ENCODE measurements around the gene LCAT.
"Not testable (repeated sequence)": the region's sequence is repeated elsewhere in the genome, so short reads cannot be mapped to it uniquely, and the experiment has no call there.

LCAT gene

DNA sequence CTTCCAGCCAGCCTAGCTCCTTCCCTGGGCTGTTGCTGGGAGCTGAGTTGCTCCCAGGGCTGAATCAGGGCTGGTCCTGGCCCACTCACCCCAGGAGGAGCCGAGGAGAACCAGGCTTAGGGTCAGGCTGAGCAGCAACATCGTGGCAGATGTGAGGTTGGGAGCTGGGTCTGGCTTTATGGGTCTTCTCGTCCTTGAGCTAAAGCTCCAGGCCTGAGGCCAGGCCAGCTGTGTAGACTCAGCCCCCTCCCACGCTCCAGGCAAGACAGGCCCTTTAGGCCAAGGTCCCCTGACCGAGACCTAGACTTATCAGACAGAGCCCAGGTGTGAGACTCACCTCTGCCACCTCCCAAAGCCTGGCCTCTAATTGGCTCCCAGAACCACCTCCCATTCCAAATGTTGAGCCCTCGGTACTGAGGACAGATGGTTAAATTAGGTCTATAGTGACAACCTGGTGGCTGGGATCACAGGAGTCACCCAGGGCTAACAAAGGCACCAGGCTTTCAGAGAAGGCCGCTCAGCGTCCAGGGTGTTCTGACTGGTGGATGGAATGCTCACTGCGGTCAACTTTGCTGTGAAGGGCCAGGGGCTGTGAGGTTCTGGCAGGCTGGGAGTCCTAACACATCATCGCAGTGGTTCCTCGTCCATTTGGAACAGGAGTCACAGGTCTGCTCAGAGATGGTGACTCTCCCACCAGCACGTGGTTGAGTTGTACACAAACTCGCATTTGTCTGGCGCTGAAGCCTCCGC, 12.0 kb downstream of the LCAT start, which contains the start of gene CTRL:
CTRL (minus strand) TSS at position 151 of the 750 bp plus-strand sequence; CDS start at position 141, 10 bp downstream.
- no peak for DNase-seq (ENCODE audit: low spot score)

DNA sequence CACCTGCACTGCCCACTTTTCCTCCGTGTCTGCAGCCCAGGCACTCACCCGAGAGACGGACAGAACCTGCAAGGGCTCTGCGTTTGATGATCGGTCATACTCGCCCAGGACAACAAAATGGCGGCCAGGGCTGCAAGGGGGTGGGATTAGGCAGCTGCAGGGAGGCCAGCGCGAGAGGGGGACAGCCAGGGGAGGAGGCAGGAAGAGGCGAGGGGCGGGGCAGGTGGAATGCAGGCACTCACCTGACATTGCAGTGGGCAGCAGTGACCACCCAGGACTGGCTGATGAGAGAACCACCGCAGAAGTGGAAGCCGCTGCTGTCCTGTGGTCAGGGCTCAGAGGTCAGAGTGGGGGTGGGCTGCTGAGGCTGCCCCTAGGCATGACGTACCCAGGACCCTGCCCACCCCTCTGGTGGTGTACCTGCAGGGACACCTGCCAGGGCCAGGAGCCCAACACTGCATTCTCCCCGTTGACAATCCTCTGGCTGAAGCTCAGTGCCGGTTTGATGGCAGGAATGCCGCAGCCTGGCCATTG, 13.2 kb downstream of the LCAT start:
- DNase-seq (ENCODE audit: low spot score) = no peak

DNA sequence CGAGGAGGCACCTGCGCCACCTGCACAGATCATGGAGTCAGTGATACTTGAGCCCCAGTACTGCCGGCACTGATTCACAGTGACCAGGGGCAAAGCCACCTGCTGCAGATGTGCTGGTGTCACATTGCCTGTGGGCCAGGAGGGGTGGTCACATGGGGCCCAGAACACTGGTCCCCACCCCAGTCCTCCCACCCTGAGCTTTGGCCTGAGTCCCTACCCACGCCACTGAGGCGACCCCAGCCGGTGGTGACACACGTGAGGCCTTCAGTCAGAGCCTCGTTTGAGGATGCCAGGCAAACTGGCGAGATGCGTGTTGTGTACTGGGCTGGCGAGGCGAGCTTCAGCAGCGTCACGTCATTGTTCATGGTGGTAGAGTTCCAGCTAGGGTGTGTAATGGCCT, 13.7 kb downstream of the LCAT start:
- no peak for DNase-seq (ENCODE audit: low spot score)

DNA sequence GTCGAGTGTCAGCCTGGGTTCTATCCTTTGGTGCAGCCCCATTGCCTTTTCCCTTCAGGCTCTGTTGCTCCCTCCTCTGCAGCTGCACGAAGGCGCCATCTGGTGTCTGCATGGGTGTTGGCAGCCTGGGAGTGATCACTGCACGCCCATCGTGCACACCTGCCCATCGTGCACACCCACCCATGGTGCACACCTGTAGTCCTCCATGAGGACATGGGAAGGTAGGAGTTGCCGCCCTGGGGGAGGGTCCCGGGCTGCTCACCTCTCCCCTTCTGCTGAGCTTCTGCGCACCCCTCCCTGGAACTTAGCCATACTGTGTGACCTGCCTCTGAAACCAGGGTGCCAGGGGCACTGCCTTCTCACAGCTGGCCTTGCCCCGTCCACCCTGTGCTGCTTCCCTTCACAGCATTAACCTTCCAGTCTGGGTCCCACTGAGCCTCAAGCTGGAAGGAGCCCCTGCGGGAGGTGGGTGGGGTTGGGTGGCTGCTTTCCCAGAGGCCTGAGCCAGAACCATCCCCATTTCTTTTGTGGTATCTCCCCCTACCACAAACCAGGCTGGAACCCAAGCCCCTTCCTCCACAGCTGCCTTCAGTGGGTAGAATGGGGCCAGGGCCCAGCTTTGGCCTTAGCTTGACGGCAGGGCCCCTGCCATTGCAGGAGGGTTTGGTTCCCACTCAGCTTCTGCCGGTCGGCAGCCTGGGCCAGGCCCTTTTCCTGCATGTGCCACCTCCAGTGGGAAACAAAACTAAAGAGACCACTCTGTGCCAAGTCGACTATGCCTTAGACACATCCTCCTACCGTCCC, 15.2 kb downstream of the LCAT start:
- DNase-seq (ENCODE audit: low spot score) = peak; percentile 50

DNA sequence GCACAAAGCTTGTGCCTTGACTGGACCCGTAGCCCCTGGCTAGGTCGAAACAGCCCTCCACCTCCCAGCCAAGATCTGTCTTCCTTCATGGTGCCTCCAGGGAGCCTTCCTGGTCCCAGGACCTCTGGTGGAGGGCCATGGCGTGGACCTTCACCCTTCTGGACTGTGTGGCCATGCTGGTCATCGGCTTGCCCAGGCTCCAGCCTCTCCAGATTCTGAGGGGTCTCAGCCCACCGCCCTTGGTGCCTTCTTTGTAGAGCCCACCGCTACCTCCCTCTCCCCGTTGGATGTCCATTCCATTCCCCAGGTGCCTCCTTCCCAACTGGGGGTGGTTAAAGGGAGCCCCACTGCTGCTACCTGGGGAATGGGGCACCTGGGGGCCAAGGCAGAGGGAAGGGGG, 15.8 kb downstream of the LCAT start:
- DNase-seq (ENCODE audit: low spot score) = no peak

DNA sequence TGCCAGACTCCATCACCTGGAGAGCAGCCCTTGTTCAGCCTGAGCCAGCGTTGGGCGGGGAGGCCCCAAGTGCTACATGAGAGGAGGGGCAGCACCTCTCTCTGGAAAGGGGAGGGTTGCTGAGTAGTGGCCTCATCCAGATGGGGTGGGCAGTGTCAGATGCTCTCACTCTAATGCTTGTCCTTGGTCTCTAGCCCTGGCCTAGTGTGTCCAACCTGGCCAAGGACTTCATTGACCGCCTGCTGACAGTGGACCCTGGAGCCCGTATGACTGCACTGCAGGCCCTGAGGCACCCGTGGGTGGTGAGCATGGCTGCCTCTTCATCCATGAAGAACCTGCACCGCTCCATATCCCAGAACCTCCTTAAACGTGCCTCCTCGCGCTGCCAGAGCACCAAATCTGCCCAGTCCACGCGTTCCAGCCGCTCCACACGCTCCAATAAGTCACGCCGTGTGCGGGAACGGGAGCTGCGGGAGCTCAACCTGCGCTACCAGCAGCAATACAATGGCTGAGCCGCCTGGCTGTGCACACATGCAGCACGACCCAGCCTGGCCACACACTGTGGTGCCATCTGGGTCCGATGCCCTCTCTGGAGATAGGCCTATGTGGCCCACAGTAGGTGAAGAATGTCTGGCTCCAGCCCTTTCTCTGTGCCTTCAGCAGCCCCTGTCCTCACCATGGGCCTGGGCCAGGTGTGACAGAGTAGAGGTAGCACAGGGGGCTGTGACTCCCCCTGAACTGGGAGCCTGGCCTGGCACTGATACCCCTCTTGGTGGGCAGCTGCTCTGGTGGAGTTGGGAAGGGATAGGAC, 16.6 kb downstream of the LCAT start:
- no peak for DNase-seq (ENCODE audit: low spot score)

DNA sequence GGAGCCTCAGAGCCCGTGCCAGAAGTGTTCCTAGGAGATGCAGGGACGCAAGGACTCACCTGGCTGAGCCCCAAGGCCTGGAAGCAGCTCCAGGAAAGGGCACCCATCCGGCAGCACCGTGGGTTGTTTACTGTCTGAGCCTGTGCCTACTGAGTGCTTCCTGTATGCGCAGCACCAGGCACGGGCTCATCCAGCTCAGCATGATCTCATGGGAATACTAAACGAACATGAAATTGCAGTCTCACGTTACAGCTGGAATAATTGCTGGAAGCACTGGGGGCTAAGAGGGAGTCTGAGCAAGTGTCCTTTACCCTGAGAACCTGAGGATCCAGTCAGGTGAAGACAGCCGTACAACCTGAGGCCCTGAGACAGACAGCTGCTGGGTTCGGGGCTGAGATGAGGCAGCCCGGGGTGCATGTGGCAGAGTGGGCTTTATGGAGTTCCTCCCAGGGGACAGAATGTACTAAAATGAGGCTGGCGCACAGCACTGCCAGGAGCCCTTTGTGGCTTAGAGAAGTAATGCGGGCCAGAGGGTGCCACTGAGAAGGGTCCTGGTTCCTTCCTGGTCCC, 17.7 kb downstream of the LCAT start:
- no peak for DNase-seq (ENCODE audit: low spot score)

DNA sequence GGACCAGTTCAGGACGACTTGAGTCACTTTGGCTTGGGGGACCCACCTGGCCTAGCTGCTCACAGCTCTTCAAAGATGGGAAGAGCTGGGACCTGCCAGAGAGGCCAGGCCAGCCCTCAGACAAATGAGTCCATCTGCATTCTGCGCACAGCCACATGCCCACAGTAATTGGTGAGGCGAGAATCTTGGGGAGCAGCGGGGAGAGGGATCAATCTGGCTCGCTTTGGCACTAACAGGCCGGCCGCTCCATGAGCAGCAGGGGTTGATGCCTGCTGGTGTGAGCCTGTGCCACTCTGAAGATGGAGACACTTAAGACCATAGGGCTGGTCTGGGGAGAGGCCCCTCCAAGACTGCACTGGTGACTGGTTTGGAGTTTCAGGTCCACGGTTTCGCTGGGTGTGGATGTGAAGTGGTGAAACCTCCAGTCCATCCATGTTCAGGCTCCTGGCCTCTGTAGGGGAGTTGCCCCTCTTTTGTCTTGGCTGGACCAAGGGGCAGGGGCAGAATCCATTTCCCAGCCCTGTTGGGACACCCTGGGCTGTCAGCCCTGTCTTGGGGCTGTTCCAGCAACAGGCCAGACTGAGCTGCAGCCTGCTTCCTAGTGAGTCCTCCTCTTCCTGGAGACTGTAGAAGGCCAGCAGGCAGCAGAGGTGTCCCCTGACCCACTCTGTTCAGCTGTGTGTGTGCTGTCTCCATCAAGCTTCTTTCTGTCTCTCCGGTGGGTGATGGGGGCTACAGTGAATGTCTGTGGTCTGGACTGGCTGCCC, 19.6 kb downstream of the LCAT start:
- no peak for DNase-seq (ENCODE audit: low spot score)

DNA sequence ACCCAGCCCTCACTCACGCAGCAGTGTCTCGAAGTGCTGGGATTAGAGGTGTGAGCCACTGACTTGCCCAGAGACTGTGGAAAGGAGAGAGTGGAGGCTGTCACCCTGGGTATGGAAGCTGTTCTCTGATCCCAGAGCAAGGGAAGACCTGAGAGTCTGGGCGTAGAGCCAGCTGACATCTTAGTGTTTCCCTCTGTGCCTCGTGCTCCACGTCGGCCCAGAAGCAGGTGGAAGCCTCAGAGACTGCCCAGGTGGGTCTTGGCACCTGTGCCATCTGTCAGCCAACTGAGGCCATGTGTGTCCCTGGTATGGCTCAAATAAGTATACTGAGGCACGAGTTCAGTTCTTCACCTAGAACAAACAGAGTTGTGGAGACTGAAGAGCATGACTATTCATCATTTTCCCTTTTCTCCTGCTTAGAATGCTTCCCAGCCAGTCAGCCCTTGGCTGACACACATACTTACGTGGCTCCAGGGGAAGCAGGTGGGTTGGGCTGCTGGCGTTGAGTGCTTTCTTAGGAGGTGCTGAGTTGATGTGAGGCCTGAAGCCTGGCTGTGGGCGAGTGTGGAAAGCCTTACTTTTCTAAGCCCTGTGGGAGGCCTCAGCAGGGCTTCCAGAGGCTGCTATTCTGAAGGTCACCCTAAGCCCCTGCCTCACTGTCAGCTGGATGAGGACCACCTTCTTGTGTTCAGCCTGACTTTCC, 20.4 kb downstream of the LCAT start:
- no peak for DNase-seq (ENCODE audit: low spot score)

DNA sequence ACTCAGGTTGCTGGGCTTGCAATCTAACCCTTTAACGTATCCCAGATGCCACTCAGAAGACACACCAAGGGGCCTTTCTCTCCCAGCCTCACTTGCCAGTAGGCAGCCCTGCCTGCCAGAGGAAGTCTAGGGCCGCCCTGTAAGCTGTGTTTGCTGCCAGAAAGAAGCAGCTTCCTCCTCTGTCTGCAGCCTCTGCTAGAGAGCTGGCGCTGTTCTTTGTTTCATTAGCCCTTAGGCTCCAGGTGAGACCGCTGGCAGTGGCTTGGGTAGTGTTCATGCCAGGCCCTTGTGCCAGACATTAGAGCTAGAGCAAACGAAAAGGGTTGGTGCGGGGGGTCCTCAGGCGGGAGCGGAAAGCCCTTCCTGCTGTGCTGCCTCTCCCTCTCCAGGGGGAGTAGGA, 21.2 kb downstream of the LCAT start:
- no peak for DNase-seq (ENCODE audit: low spot score)

DNA sequence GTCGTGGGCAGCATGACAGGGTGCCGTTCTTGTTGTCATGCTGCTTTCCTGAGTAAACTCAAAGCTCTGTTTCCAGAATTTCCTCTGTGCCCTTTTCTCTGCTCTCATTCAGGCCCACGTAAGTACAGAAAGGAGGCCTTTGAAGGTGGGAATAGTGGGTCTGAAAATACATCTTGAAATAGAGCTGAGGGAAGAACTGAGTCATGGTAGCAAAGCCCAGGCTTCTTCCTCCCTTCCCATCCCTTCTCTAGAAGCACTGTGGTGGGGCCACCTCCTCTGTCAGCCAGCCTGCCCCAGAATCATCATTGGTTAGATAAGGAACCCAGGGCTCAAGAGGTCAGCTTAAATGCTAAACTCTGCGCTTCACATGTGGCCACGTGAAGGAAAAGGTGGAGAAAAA, 21.7 kb downstream of the LCAT start:
- DNase-seq (ENCODE audit: low spot score) = no peak

DNA sequence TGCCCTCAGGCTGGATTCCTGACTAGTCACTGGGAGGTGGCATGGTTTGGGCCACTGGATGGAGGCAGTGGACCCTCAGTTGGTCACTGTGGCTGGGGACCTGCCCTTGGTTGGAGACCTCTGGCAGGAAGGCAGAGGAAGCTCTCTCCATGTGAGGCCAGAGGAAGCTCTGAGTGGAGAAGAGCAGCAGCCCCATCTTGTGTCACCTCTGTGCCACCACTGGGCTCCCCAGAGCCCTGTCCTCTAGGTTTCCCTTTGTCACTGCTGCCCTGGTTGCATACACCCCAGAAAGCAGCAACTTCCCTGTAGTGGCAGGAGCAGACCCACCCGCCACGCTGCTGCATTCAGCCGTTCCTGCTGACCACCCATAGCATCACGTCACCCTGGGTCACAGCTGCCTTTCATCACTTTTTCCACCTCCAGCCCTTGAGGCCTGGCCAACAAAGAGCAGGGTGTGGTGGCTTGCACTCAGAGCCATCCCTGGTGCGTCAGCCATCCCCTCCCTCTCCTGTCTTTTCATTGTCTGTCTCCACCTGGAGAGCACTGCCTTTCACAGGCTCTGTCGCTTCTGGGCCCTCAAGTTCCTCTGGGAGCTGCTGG, 24.2 kb downstream of the LCAT start:
- DNase-seq (ENCODE audit: low spot score) = no peak

DNA sequence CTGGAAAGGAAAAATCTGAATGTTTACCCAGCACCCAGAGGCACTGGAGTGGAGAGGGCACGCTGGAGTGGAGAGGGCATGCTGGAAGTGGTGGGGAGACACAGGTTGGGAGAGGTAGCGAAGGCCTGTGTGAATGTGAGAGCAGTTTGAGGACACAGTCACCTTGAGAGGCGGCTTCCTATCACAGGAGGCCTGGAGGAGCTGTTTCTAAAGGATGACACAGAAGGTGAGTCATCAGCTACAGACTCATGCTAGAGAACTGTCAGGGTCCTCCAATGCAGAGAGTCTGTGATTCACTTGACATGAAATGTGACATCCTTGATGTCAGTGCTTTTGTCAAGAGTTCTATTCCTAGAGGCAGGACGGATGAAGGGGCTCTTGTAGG, 26.1 kb downstream of the LCAT start:
- DNase-seq (ENCODE audit: low spot score) = no peak

DNA sequence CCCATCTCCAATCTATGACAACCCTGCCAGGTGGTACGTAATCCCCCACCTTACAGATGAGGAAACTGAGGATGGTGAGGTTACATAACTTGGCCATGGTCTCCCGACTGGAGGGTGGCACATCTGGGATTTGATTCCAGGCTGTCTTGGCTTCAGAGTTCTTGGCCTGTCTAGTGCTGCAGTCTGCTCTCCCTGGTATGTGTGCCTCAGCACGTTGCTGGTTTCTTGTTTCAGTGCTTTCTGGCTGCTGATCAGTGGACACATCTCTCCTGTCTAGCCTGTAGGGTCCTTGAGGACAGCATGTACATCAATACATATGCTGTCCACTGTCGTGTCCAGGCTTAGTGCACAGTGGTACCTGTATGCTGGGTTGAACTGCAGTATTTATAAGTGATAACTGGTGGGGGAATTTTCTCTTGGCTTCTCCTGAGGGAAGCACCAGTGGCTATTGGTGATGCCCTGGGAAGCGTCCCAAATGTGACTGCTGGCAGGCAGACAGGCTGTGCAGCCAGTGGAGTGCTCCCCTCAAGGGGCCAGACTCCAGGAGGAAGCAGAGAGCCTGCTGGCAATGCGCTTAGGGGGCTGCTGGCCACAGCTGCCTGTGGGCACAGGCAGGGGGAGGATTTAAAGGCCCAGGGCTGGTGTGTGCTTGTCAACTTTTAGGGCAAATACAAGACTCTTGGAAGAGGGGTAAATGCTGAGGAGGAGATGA, 26.6 kb downstream of the LCAT start:
- no peak for DNase-seq (ENCODE audit: low spot score)

DNA sequence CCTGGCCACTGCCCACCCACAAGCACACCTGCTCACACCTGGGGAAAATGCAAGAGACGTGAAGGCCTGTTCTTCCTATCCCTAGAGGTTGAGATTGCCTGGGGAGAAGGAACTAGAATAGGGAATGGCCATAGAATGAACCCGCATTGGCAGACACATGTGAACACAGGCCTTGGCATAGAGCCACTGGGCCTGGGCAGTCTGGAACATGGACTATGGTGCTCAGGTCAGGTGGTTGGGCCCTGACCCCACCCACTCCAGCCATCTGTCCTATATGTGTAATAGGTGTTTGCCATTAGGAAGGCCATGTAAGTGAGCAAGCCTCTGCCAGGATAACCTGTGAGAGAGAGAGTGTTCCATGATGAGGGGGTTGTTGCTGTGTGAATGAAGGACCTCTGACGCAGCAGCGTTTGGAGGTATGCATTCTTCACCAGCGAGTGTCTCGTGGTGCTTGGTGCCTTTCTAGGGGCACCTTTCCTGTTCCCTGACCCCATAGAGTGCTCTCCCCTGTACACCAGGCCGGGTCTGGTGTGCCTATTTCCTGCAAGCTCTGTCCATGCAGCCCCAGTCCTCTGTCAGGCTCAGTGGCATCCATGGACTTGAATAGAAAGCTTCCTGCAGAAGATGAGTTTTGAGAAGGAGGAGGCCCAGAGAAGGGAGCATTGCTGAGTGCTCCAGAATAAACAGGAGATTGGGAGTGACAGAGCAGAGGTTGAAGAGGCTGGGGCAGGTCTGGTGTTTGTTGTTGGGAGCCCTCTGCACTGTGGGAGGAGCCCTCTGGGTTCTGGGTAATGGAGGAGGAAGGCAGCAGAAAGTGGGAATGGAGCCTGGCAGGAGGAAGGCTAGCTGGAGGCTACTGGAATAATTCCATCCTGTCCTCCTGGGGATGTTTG, 27.8 kb downstream of the LCAT start:
- DNase-seq (ENCODE audit: low spot score) = no peak

DNA sequence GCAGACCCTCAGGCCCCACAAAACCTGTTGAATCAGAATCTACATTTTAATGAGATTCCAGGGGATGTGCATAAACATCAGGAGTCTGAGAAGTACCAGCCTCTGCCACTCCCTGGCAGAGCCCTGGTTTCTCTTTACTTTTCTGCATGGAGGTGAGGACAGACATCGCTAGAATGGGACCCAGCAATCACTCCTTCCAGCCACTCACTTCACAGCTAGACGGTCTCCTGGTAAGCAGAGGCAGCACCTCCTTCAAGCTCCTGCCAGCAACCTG, 28.5 kb downstream of the LCAT start:
- DNase-seq (ENCODE audit: low spot score) = not testable (repeated sequence)

DNA sequence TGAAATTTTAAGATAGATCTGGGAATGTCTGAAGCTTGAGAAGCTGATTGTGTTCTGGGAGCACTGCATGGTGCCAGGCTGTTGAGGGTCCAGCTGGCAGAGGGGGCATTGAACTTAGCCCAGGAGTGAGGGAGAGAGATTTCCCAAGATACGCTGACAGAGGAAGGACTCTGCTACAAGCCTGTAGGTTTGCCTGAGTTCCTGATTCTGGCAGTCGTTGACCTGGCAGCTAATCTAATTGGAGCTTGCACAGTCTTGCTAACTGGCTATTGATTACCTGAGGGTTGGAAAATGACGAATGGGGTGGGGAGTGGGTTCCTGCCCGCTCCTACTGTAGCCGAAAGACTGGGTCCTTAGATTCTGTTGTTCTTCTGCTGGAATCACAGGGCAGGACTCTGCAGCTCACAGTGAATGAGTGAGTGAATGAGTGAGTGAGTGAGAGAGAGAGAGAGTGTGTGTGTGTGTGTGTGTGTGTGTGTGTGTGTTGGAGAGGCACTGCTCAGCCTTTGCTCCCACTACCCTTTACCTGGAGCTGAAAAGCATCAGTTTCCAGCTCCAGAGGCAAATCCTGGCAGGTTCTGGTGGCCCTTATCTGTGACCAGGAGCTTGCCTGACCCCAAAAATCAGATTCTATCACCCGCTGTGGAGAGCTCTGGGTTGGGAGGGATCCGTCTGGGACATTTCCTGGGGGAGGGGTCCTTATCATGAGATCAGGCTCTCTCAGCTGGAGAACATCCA, 29.0 kb downstream of the LCAT start:
- DNase-seq (ENCODE audit: low spot score) = no peak

DNA sequence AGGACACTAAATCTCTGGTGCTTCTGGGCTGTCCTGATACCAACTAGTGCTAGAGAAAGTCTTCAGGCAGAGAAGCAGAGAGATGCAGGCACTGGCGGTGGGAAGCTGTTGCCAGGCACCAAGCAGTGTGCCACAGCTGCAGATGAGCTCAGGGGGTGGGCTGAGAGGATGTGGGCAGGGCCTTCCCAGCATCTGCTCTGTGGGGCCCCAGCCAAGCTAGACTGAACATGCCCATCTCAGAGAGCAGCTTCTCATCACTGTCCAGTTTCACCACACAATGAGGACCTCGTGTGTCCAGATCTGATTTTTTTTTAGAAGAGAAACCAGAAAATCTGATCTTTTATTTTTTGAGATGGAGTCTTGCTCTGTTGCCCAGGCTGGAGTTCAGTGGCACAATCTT, 33.8 kb downstream of the LCAT start:
- no peak for DNase-seq (ENCODE audit: low spot score)

Measured in COLO829 (cell line).